HG03469 (cell line): ENCODE measurements around the gene PYGB.
"Not testable (repeated sequence)": the region's sequence is repeated elsewhere in the genome, so short reads cannot be mapped to it uniquely, and the experiment has no call there.

Source experiments
- ATAC-seq: cut with Tn5 transposase; IDR thresholded peaks from one replicate; pipeline ENCODE4 v1.9.1; 2021; ENCODE audit warnings: mild to moderate bottlenecking, moderate library complexity, moderate number of reproducible peaks; ENCODE audit not compliant: unreplicated experiment

The PYGB gene

DNA sequence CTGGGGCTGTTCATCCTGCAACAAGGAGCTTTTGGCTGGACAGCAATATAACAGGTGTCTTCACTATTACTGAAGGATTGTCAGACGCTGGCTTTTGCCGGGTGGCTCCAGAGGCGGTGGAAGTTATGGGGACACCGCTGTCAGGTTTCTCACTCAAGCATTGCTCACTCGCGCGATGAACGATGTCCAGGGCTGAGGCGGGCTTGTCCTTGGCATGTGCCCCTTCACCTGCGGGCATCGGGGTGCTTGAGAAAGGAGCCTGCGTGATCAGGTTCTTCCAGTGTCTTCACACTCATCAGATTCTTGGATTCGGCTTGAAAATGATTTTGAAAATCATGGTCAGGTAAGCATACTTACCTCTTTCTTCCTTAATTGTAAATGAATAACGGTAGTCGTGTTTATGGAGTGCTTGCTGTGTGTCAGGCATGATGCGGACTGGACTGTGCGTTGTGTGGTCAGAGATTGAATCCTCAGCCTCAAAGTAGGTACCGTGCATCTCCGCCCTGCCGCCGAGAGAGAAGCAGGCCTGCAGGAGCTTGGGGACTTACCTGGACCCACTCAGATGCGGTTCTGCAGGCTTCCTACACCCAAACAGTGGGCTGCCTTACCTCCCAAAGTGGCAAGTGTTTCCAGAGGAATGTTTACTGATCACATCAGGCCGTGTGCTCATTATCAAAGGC lies 18.3 kb upstream of the PYGB start:
- ATAC-seq: no peak

DNA sequence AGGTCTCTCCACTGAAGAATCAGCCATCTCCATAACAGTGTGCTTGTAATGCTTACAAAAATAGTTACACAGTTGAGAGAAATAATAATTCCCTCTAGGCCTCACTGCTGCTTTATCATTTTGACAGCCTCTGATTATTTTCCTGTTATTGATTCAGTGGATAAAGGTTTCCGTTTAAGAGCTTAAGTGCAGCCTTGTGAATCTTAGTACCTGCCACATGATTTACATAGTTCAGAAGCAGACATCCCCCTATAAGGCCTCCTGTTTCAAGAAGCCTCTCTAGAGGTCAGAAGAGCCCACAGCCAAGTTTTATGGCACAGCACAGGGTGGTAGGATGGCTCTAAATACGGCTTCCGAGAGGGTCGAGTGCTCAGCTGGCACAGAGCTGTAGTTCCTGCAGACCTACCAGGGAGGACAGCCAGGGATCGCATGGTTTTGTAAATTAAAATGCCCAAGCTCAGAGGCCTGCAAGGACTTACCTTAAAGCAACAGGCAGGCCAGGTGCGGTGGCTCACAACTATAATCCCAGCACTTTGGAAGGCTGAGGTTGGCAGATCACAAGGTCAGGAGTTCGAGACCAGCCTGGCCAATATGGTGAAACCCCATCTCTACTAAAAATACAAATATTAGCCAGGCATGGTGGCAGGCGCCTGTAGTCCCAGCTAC lies 17.6 kb upstream of the PYGB start:
- peak; percentile 84 for ATAC-seq

DNA sequence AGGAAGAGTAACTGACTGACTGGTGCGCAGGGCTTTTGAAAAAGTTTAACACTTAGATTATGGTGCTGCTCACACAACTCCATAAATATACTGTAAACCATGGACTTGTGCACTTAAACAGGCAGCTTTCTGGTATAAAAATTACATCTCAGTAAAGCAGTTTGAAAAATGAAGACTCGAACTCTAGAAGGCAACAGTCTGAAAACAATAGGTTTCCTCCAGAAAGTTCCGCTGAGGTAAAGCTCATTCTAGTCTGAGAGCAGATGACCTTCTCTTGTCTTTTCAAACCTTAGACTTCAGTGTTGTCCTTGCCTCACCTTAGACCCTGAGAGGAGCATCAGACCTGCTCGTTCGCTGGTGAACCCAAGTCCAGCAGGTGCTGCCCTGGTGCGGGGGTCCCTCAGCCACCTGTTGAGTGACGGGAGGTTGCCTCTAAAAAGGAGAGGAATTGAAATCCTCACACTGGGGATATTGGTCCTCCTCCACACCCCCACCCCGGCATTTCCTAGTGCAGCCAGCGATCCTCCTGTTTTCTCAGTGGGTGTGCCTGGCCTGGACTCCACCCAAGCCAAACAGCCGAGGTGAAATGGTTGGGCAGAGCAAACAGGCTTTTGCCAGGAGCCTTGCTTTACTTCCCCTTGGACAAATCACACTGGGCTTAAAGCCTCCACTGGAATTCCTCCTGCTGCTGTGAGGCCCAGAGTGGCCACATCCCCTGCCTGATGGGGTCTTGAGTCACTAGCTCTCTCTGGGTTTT lies 14.7 kb upstream of the PYGB start:
- ATAC-seq: no peak

DNA sequence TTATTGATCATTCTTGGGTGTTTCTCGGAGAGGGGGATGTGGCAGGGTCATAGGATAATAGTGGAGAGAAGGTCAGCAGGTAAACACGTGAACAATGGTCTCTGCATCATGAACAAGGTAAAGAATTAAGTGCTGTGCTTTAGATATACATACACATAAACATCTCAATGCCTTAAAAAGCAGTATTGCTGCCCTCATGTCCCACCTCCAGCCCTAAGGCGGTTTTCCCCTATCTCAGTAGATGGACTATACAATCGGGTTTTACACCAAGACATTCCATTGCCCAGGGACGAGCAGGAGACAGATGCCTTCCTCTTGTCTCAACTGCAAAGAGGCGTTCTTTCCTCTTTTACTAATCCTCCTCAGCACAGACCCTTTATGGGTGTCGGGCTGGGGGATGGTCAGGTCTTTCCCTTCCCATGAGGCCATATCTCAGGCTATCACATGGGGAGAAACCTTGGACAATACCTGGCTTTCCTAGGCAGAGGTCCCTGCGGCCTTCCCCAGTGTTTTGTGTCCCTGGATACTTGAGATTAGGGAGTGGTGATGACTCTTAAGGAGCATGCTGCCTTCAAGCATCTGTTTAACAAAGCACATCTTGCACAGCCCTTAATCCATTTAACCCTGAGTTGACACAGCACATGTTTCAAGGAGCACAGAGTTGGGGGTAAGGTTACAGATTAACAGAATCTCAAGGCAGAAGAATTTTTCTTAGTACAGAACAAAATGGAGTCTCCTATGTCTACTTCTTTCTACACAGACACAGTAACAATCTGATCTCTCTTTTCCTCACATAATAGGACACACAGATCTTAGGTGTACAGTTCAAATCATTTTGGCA lies 13.7 kb upstream of the PYGB start:
- not testable (repeated sequence) for ATAC-seq

DNA sequence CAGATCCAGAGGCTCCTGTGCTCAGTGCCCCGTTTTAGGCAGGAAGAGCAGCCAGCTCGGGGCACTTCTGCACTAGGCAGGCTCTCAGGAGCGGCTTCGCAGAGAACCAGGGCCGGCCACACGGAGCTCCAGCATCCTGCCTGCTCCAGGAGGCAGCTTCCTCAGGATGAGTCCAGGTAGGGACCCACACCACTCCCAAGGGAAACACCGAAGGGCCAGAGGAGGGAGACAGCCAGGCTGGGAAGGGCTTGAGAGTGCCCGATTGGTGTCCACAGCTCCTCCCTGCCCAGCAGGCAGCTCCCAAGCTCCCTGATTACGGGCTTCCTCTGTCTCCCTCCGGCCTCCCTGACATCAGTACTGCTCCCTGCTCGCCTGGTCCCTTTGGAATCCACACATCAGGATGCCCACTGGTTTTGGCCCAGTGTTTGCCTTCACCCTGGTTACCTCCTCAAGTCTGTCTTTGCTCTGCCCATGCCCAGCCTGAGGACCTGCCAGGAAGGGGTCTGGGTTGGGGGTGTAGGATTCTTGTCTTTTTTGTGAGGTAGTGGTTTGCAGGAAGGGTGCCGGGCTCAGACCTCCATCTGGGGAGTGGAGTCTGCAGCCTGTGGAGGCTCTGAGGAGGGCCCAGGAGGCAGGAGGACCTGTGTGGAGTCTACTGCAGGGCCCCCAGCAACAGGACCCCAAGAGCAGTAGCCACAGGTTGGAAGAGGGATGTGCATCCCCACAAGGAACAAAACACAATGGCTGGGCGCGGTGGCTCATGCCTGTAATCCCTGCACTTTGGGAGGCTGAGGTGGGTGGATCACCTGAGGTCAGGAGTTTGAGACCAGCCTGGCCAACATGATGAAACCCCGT lies 11.2 kb upstream of the PYGB start:
- no peak for ATAC-seq

DNA sequence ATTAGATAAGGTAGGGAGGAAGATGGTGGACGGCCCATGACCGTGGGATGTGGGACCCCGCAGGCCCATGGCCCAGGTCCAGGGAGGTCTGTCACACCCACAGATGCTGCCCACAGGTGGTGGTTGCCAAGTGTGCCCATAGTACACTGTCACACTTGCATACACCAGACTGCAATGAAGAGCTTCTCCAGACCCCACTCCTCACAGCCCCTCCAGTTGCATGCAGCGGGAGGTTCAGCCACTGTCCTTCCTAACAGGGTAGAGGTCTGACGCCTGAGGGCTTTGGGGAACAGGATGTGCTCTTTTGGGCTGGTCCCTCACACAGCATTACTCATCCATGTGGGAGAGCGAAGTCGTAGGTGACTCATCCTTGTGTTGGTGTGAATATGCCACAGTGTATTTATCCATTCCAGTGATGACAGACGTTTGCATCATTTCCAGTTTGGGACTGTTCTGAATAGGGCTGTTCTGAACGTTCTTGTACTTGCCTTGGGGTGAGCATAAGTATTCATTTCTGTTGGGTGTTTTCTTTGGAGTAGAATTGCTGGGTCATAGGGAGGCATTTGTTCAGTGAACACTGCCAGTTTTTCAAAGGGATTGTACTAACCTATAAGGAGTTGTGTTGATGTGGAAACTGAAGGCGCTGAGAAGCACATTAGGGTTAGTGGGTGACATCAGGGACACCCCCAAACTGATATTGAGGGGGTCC lies 10.1 kb upstream of the PYGB start:
- ATAC-seq: peak; percentile 52

DNA sequence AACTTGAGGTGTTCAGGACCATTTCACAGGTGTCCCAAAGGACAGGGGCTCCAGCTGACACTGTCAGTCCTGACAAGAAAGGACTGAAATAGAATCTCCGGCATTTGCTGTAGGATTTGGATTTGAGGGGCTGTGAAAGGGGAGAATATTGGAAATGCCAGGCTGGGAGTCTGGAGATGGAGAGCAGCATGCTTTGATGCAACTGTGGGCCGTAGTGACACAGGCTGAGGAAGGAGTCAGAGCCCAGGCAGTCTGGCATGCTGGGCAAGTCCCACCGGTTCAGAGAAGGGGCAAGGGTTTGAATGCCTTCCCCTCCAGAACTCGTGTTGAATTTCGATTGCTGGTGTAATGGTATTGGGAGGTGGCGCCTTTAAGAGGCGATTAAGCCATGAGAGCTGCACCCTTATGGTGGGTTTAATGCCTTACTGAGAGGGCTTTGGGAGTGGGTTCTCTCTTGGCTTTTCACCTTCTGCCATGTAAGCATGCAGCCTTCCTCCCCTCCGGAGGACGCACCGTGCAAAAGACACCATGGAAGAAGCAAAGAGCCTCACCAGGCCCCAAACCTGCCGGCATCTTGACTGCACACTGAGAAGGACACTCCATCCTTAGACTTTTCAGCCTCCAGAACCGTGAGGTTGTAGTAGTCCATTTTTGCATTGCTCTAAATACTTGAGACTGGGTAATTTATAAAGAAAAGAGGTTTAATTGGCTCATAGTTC lies 9.4 kb upstream of the PYGB start:
- no peak for ATAC-seq

DNA sequence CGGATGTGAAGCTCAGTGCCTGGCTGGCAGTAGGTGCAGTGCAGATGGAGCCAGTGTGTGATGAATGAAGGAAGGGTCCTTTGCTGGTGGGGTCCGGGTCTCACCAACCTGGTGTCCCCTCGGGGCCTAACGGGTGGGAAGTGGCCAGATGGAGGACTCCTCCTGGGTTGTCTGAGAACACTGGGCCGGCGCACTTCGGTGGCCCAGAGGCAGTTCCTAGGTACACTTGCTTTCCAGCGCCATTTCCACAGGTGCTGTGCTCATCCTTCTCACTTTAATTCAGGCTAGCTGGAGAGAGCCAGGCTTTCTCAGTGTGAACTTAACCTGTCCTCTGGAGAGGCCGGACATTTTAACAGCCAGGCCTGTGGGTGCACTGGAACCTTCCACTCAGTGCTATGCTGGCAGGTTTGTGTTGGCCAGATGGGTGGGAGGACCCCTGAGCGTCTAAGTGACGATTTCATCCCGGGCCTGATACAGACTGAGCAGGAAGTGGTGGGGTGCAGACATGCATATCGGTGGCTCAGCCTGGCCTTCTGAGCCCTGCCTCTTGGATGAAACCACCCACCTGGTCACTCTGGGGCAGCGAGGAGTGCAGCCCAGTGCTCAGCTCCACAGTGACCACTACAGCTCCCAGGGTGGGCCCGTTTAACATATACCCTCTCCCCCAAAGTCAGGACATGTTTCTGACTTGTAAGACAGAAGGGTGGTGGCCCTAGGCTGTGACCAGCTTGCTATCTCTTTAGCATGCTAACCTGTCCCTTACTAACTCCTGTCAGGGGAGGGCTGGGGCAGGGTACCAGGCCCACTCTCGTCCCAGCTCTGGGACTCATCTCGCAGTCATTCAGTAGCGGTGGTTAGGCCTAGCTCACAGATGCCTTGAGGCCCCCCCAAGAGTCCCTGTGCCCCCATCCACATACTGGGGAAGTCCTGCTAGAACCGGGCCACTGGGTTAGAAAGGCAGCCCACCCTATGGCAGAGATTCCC lies 8.2 kb upstream of the PYGB start:
- no peak for ATAC-seq

DNA sequence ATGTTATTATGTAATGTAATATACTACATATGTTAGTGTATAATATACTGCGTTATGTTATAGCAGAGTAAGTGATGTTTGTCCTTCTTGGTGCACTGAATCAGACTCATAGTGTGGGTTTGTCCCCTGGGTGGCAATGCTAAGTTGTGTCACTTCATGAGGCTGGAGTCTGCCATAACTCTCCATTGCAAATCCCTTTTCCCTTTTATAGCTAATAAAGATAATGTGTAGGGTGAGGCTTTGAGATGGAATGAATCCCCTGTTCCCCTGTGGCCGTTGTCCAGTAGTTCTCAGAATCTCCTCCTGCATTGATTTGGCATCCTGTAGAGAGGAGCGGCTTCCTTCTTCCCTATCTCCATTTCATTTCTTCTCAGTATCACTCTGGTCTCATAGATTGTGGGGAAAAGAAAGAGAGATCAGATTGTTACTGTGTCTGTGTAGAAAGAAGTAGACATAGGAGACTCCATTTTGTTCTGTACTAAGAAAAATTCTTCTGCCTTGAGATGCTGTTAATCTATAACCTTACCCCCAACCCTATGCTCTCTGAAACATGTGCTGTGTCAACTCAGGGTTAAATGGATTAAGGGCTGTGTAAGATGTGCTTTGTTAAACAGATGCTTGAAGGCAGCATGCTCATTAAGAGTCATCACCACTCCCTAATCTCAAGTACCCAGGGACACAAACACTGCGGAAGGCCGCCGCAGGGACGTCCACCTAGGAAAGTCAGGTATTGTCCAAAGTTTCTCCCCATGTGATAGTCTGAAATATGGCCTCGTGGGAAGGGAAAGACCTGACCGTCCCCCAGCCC lies 6.8 kb upstream of the PYGB start:
- not testable (repeated sequence) for ATAC-seq

DNA sequence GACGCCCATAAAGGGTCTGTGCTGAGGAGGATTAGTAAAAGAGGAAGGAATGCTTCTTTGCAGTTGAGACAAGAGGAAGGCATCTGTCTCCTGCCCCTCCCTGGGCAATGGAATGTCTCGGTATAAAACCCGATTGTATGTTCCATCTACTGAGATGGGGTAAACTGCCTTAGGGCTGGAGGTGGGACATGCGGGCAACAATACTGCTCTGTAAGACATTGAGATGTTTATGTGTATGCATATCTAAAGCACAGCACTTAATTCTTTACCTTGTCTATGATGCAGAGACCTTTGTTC lies 6.3 kb upstream of the PYGB start:
- ATAC-seq: not testable (repeated sequence)

DNA sequence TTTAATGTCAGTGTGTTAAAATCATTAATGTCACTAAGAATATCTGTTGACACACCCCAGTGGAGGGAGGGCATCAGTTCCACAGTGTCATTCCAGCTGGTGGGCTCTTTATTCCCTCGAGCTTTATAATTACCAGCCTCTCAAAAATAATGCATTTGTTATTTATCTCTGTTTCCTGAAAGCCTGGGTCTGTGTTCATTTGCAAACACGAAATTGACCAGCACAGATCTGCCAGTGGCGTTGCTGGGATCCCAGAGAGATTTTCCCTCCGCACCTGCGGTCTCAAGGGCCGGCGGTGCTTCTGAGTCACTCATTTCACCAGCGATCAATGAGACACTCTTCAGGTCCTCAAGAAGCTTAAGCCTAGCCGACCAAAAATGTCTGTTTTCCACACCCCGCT lies 5.7 kb upstream of the PYGB start:
- ATAC-seq: no peak

DNA sequence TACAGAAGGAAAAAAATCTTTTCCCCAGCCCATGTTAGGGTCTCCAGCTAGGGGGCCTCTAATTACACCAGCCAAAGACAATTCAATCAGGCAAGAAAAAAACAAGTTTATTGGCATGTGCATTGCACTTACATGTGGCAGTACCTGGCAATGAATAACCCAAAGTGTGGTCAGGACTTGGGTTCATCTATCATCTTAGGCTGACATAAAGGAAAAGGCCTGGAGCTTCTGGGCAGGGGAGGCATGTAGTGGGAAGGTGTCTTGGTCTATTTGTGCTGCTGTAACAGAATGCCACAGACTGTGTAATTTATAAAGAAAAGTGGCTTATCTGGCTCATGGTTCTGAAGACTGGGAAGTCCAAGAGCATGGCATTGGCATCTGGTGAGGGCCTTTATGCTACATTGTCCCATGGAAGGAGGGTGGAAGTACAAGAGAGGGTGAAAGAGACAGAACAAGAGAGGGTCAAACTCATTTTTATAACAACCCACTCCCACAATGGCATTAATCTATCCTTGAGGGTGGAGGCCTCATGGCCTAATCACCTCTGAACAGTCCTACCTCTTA lies 4.4 kb upstream of the PYGB start:
- no peak for ATAC-seq

DNA sequence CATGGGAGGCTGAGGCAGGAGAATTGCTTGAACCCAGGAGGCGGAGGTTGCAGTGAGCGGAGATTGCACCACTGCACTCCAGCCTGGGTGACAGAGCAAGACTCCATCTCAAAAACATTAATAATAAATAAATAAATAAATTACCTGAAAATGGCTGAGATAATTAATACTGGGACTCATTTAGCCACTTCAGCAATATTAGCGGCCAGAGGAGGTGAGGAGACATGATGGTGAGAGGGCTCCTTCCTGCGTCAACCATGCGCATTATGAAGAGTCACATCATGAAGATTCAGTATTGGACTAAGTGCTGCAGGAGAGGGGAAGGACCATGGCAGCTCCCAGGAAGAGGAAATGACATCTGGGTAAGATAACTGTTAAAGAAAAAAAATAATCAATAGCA lies 2.9 kb upstream of the PYGB start:
- ATAC-seq: no peak

DNA sequence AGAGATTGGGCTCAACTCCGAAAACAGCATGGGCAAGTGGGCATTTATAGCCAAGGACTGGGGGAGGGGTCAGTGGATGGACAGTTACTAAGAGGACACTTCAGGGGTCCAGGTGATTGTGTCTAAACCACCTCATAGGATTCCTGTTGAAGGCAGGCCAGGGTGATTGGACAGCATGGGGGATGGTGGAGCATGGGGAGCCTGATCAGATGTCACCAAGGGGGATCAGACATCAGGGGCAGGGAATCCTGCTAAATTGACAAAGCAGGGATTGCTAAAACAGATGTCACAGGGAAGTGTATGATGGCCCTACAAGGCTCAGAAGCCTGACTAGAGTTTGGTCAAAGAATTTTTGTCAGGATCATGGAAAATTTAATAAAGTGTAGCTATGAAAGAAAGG lies 2.4 kb upstream of the PYGB start:
- ATAC-seq: no peak

DNA sequence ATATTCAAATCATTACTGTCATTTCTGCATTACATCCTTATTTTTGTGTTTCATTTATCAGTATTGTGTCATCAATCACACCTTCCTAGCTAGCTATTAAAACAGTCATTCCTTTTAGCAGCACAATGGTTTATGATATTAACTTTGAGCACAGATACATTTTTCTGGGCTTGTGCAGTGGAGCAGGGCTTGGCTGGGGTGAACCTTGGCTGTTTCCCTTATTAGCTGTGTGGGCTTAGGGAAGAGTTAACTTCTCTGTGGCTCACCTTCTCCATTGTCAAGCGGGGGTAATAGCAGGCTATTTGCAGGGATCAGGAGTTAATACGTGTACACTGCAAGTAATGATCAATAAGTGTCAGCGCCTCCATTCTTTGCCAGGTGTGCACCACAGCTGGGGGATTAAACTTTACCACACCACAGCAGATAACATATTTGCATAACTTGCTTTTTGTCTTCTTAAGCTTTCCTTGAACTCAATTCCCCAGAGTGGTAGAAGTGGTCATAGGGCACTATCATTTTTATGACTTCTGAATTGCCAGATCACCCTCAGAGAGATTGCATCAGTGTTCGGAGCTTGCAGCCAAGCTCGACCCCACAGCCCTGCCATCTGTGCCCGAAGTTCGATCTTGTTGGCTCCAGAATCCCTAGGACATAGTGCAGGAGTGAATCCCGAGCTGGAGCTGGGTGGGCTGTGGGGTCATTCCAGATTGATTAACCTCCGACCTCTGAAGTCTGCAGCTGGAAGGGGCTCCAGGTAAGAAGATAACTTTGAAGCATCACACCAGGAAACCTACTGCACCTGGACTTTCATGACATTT lies 1.5 kb upstream of the PYGB start:
- no peak for ATAC-seq

DNA sequence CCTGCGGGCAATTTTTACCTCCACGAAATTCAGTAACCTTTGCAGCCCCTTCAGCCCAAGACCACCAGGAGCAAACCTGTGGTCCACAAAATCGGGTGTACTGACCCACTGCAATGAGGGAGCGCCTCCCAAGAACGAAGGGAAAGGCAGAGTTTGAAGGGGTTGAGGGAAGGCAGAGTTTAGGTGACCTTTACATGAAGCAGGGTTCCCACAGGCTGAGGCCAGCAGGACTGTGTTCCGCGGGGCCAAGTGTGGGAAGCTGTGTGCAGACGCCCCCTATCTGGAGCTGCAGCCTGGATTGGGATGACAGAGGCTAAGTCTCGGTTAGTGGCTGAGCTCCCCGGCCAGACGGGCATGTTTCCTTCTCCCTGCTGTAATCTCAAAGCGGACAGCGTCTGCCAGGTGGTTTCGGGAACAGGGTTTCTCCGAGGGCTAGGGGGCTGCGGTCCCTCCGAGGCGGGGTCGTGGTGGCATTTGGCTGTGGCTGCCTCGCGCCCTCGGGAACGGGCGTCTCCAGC lies 826 bp upstream of the PYGB start:
- no peak for ATAC-seq
